HCT116 (cell line): Measurements from ENCODE around the gene SC5D.

Source experiments
- CTCF ChIP-seq, 3 experiments: fragments of 200-600 bp in 1 of 3; sonication (generic) in 1 of 3; IDR thresholded peaks in 2 of 3; conservative IDR thresholded peaks in 1 of 3; 2 replicates each; pipeline ENCODE4 v1.5.1; 2012 to 2017; ENCODE audit warnings: low read depth in 2 of 3, low read length in 2 of 3, antibody characterized with exemption in 1 of 3, borderline replicate concordance in 1 of 3, control low read depth in 1 of 3, mild to moderate bottlenecking in 1 of 3, mixed read lengths in 1 of 3, mixed run types in 1 of 3, moderate library complexity in 1 of 3; ENCODE audit not compliant: insufficient read depth in 1 of 3
- POLR2A ChIP-seq: IDR thresholded peaks from 2 replicates; pipeline ENCODE4 v1.7.0; 2011; ENCODE audit warnings: borderline replicate concordance; ENCODE audit not compliant: insufficient read depth, insufficient read length; ENCODE audit errors: extremely low read depth
- ZNF274 ChIP-seq: fragments of 200-500 bp; sonication (Bioruptor generic); IDR thresholded peaks from 2 replicates; pipeline ENCODE4 v1.6.1; 2014; ENCODE audit warnings: mild to moderate bottlenecking, low read depth, low read length, inconsistent platforms

GRCh38 chr11:121309688-121310087 is 17.1 kb downstream of the SC5D start:
- TF ChIP-seq CTCF (IDR thresholded peaks at IDR 0.05 in 2 of 3, conservative IDR thresholded peaks at IDR 0.05 in 1 of 3; ENCODE audit: borderline replicate concordance in 1 of 3, insufficient read depth in 1 of 3, low read depth in 2 of 3, low read length in 2 of 3) = no peak
- no peak for TF ChIP-seq POLR2A
- TF ChIP-seq ZNF274 = no peak
